Mesothelial cell of epicardium (in vitro differentiated cells): ENCODE data around the gene RNF213. TPM values are rescaled to one million over a fixed set of nuclear protein-coding genes. Genes with fewer than 3 reads are reported as not detected.

Experiments used
- DNase-seq, 2 experiments: peaks; one replicate each; pipeline ENCODE4 v3.0.0; 2021; ENCODE audit warnings: low spot score in 2 of 2; ENCODE audit not compliant: unreplicated experiment in 2 of 2
- H3K27ac Mint-ChIP-seq: 2 replicates; pipeline ENCODE4 v1.8.0; 2021; ENCODE audit warnings: mixed read lengths
- H3K27me3 Mint-ChIP-seq: 2 replicates; pipeline ENCODE4 v1.8.0; 2021; ENCODE audit warnings: low read depth, mixed read lengths
- H3K36me3 Mint-ChIP-seq: 2 replicates; pipeline ENCODE4 v1.8.0; 2021; ENCODE audit warnings: mixed read lengths
- H3K4me1 Mint-ChIP-seq: 2 replicates; pipeline ENCODE4 v1.8.0; 2021; ENCODE audit warnings: mixed read lengths
- H3K4me3 Mint-ChIP-seq: 2 replicates; pipeline ENCODE4 v1.8.0; 2021; ENCODE audit warnings: mild to moderate bottlenecking, moderate library complexity, mixed read lengths
- H3K9me3 Mint-ChIP-seq: 2 replicates; pipeline ENCODE4 v1.8.0; 2021; ENCODE audit warnings: mixed read lengths
- CTCF ChIP-seq: fragments of 200-600 bp; sonication (generic); IDR thresholded peaks from one replicate; pipeline ENCODE4 v1.5.0; 2021; ENCODE audit warnings: antibody characterized with exemption; ENCODE audit not compliant: unreplicated experiment
- total RNA-seq: library from RNA; stranded (reverse); gene quantifications from 3 replicates; pipeline ENCODE4 v1.2.1, GENCODE V29; 2021

Gene RNF213
- total RNA-seq, 1 donor from 2014 or later, result 76.7 TPM

GRCh38 chr17:80265205-80266068 lies 4.8 kb downstream of the RNF213 start:
- Mint-ChIP-seq H3K36me3 (peaks cover 14% of the 10 kb centered on the region), H3K9me3 (no peaks in the 10 kb centered on the region), H3K4me3 (no peak overlapping the region), H3K4me1 (peaks cover 12% of the 10 kb centered on the region), H3K27me3 (no peaks in the 10 kb centered on the region), H3K27ac (no peak overlapping the region)
- no peak for DNase-seq
- TF ChIP-seq CTCF, result no peak

GRCh38 chr17:80267391-80267790 lies 6.7 kb downstream of the RNF213 start:
- Mint-ChIP-seq H3K27me3 (no peaks in the 10 kb centered on the region), H3K4me3 (no peak overlapping the region), H3K9me3 (peaks cover 3% of the 10 kb centered on the region), H3K27ac (no peak overlapping the region), H3K4me1 (peaks cover under 1% of the 10 kb centered on the region), H3K36me3 (peaks cover 17% of the 10 kb centered on the region)
- DNase-seq, result no peak
- no peak for TF ChIP-seq CTCF

- no peak for DNase-seq
- Mint-ChIP-seq H3K9me3 (peaks cover 3% of the 10 kb centered on the region), H3K4me3 (no peak overlapping the region), H3K27me3 (no peaks in the 10 kb centered on the region), H3K36me3 (peaks cover 17% of the 10 kb centered on the region), H3K4me1 (no peaks in the 10 kb centered on the region), H3K27ac (no peak overlapping the region)
- no peak for TF ChIP-seq CTCF
Observed at GRCh38 chr17:80268427-80268826, 7.8 kb downstream of the RNF213 start.

- Mint-ChIP-seq H3K4me3 (no peak overlapping the region), H3K4me1 (no peaks in the 10 kb centered on the region), H3K27me3 (no peaks in the 10 kb centered on the region), H3K36me3 (peaks cover 22% of the 10 kb centered on the region), H3K9me3 (peaks cover 3% of the 10 kb centered on the region), H3K27ac (no peak overlapping the region)
- TF ChIP-seq CTCF, result no peak
- no peak for DNase-seq
Observed at GRCh38 chr17:80269405-80269807, 8.8 kb downstream of the RNF213 start.

GRCh38 chr17:80270104-80270503 lies 9.5 kb downstream of the RNF213 start:
- H3K27ac Mint-ChIP-seq, result no peak overlapping the region
- H3K36me3 Mint-ChIP-seq, result peaks cover 18% of the 10 kb centered on the region
- H3K9me3 Mint-ChIP-seq, result peaks cover 3% of the 10 kb centered on the region
- H3K4me3 Mint-ChIP-seq, result no peak overlapping the region
- no peaks in the 10 kb centered on the region for H3K4me1 Mint-ChIP-seq
- no peak for TF ChIP-seq CTCF
- no peaks in the 10 kb centered on the region for H3K27me3 Mint-ChIP-seq
- DNase-seq, result no peak
